ENCODE measurements around the gene GGACT.
A peak's percentile ranks its signal among the peaks of the same experiment; 100 is the strongest.

GGACT gene

GRCh38 chr13:100508996-100509395 lies 79.6 kb downstream of the GGACT start:
- peak; percentile 47 to 77 for DNase-seq

DNA sequence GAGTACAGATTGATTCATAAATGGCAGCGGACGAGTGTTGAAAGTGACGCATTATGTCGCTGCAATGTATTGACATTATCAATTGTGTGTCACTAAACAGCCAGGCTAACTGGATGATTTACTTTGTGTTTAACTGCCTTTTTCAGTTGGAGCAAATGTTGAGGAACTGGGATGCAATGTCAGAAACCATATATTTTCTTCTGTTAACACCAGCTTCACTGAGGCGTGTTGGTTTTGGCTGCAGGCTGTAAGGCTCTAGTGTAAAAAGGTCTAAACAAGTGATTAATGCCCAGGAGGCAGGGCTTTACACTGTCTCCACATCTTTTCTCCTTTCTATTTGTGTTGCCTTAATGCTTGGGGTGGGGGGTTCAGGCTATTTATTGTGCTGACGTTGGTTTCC lies 80.1 kb downstream of the GGACT start:
- DNase-seq = peak; percentile 92 to 98

DNA sequence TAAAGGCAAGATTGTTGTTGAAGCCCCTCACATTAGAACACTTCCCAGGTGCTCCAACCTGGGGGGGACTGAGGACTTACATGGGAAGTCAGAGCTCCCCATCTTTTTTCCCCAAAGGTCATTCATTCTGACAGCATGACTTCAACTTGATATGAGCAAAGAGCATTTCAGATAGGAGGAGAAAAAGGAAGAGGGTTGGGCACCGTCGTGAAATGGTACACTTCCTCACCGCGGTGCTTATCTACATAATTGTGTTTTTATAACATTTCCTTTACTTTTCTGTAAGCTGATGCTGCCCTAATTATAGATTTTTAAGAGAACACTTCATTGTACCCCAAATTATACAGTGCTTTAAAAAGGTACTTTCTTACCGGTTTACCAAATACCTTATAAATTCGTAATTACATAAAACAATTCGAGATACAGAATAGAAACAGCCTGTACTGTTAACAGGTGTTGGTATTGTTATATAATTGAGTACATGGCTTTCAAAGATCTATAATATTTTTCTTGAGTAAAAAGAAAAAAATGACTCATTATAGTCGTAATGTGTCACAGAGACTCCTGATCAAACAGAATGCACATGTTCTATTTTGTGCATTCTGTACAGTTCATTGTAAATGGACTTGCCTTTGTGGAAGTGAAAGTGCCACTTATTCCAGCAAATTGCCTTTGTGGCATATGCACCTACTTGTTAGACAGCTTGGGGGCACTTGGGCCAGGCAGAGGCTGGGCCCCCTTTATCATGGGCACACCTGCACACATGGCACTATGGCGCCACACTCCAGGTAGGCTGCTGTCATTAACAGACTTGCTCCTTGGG lies 81.8 kb downstream of the GGACT start:
- DNase-seq = peak; percentile 89 to 98

- peak in 1 of 2 experiments; percentile 43 for DNase-seq
Measured at GRCh38 chr13:100506154-100506553, 82.4 kb downstream of the GGACT start.

- DNase-seq = no peak
Measured at GRCh38 chr13:100503622-100504021, 85.0 kb downstream of the GGACT start.

- DNase-seq = no peak
Measured at GRCh38 chr13:100502446-100502845, 86.1 kb downstream of the GGACT start.

- DNase-seq = no peak
Measured at GRCh38 chr13:100497389-100497788, 91.2 kb downstream of the GGACT start.

DNA sequence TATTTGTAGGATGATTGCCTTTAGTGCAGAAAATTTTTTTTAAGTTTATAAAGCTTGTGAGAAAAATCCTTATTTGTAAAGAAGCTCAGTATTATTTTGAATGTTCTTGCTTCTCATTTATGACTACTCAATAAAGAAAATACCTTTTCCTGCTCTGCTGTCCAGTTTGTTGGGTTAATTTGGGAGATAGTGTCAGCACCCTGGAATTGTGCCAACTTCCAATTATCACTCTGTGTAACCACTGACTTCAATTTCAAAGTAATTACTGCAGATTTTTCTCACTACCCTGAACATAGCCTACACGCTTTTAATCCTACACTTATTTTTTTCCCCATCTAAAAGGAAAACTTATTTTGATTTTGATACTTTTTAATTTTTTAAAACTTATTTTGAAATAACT lies 93.1 kb downstream of the GGACT start:
- peak; percentile 62 to 91 for DNase-seq

- no peak for DNase-seq
Measured at GRCh38 chr13:100493418-100493817, 95.2 kb downstream of the GGACT start.

DNA sequence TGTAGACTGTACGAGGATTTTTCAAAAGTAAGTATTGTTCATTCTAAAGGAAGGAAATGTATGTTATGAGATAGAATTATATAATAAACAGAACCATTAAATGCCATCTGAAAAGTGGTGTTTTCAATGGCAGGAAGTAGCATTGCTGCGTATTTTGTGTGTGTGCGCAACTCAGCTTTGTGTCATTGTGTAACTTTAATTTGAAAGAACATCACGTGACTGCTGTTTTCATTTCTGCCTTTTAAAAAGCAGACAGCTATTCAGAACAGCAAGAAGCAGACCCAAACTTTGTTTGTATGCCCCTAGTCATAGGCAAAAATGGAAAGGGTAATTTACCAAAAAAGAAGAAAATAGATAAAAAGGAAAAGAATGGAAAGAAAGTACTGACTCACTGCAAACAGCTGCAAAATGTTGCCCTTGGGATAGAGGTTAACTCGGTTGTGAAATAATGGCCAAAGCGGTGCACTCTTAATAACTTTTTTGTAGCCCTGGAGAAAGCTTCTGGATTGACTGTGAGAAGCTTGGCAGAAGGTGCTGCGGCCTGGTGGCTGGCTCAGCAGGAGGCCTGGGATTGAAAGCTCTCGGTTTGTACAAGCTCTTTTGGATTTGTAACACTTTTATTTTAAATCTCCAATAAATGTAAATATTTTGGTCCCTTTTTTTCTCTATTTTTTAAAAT lies 97.3 kb downstream of the GGACT start:
- DNase-seq = peak; percentile 25 to 50

DNA sequence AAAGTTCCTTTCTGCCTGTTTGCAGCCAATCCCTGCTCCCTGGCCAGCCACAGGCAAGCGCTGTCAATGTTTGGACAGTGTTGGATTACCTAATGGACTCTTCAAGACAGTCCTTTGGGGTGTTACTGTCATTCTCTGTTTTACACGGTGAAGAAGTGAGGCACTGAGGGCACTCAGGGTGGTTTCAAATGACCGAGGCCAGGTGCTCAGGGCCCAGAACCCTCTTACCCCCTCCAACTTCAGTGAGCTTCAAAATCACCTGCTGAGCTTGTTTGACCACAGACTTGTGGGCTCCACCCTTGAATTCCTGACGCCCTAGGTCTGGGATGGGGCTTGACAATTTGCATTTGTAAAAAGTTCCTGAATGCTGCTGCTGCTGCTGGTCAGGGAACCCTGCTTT lies 97.9 kb downstream of the GGACT start:
- peak; percentile 26 to 85 for DNase-seq

- no peak for DNase-seq
Measured at GRCh38 chr13:100485265-100485664, 103.3 kb downstream of the GGACT start.

GRCh38 chr13:100484702-100485101 lies 103.9 kb downstream of the GGACT start:
- DNase-seq = no peak

- DNase-seq = no peak
Measured at GRCh38 chr13:100483841-100484381, 104.7 kb downstream of the GGACT start.

DNA sequence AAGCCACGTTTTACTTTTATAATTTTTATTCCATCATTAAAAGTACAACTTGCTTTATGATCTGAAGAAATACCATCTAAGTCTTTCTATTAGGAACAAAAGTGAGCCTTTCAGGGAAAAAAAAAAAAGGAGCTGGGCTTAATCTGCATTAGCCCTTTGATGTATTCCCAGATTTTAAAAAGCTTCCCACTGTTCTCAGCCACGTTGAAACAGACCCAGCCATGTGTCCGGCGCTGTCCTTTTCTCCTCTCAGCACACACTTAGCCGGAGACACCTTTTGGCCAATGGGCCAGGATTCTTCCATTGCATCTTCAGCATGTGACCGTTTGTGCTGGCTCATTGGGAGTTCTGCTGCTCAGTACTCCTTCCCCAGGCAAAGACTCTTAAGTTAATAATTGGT lies 105.5 kb downstream of the GGACT start:
- no peak for DNase-seq

DNA sequence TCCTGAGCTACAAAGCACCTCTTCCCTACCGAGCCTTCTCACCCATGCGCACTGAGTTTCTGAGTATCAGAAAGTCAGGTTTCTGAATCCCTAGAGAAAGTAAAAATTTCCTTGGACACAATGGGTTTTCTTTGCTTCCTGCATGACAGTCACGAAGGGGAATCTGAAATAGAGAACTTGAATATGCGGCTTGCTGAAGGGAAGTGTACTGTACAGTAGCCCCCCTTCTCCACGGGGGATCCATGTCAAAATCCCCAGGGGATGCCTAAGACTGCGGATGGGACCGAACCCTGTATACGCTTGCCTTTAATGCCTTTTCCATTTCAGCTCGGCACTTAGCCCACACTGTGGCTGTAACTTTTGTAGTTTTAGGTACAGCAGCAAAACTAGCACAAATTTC lies 107.9 kb downstream of the GGACT start:
- no peak for DNase-seq

All from NCI-H2081 (cell line).